Measurements from ENCODE around the gene GARIN6. TPM values are rescaled to one million over a fixed set of nuclear protein-coding genes. Genes with fewer than 3 reads are reported as not detected.
A peak's percentile ranks its signal among the peaks of the same experiment; 100 is the strongest.
"Not testable (repeated sequence)": the region's sequence is repeated elsewhere in the genome, so short reads cannot be mapped to it uniquely, and the experiment has no call there.

Gene GARIN6
- total RNA-seq: not detected

DNA sequence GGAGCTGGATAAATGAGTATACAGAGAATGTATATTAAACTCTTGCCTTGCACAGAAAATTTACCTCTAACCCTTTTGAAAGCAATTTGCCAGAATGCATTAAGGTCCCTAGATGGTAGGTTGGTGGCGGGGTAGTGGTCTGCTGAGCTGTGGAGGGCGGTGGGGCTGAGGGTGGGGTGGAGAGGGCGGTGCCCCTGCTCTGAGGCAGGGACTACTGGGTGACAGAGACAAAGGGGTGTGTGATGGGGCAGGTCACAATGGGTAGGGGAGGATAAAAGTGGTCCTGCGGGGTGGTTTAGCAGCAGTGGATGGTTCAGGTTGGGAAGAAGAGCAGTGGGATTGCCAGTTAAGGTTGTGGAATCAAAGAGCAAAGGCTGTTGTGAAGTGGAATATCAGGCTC is at the start of gene GARIN6:
TSS of gene GARIN6 (plus strand) at position 301 of the 400 bp plus-strand sequence. CDS start 422 bp downstream, outside the sequence.
- CTCF ChIA-PET: no interaction called here
- Mint-ChIP-seq H3K27ac (no peak within 1 kb of the TSS), H3K36me3 (ENCODE audit: low read depth) (no peaks in the 10 kb centered on the region), H3K4me3 (no peak within 1 kb of the TSS), H3K27me3 (no peaks in the 10 kb centered on the region), H3K4me1 (no peaks in the 10 kb centered on the region), H3K9me3 (ENCODE audit: low read depth) (peaks cover 2% of the 10 kb centered on the region)
- ATAC-seq (no peak), DNase-seq (no peak)
- intact Hi-C loops (cut with DNase I, micrococcal nuclease): no loop called here
- POLR2A ChIA-PET: no interaction called here

DNA sequence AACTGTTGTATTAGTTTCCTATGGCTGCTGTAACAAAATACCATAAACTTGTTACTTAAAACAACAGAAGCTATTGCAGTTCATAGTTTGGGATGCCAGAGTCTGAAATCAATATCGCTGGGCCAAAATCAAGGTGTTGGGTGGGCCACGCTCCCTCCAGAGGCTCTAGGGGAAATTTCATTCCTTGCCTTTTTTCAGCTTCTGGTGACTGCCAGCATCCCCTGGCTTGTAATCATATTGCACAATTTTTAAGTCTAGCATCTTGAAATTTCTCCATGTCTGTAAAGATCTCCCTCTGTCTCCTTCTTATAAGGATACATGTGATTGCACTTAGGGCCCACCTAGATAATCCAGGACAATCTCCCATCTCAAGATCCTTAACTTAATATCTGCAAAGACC is 48.8 kb upstream of the GARIN6 start:
- no peaks in the 10 kb centered on the region for H3K9me3 Mint-ChIP-seq (ENCODE audit: low read depth)
- no peaks in the 10 kb centered on the region for H3K27me3 Mint-ChIP-seq

GRCh38 chr12:99600388-99600787 is 47.2 kb upstream of the GARIN6 start:
- Mint-ChIP-seq H3K27me3 (no peaks in the 10 kb centered on the region), H3K9me3 (ENCODE audit: low read depth) (no peaks in the 10 kb centered on the region), H3K27ac (no peak overlapping the region), H3K4me1 (no peaks in the 10 kb centered on the region), H3K4me3 (no peak overlapping the region), H3K36me3 (ENCODE audit: low read depth) (no peaks in the 10 kb centered on the region)
- DNase-seq (no peak), ATAC-seq (no peak)
- ChIA-PET POLR2A (no interaction called here), CTCF (interaction anchor here (0.8 kb wide), 1 partner anchor 303 kb away, joined by 4 read pairs; no protein-coding TSS in a partner anchor)
- intact Hi-C loops (cut with DNase I, micrococcal nuclease): no loop called here

More for the DNA sequence above, 48.8 kb upstream of the GARIN6 start:
- H3K4me1 Mint-ChIP-seq: no peaks in the 10 kb centered on the region
- no peak overlapping the region for H3K4me3 Mint-ChIP-seq
- H3K36me3 Mint-ChIP-seq (ENCODE audit: low read depth): no peaks in the 10 kb centered on the region
- CTCF ChIA-PET: interaction anchor here (0.5 kb wide), 1 partner anchor 238 kb away, joined by 3 read pairs; no protein-coding TSS in a partner anchor
- H3K27ac Mint-ChIP-seq: no peak overlapping the region
- intact Hi-C loops (cut with DNase I, micrococcal nuclease): no loop called here
- no peak for ATAC-seq
- DNase-seq: no peak
- POLR2A ChIA-PET: no interaction called here

GRCh38 chr12:99609455-99610181 is 37.9 kb upstream of the GARIN6 start:
- Mint-ChIP-seq H3K27ac (no peak overlapping the region), H3K4me3 (no peak overlapping the region), H3K27me3 (no peaks in the 10 kb centered on the region), H3K4me1 (no peaks in the 10 kb centered on the region), H3K9me3 (ENCODE audit: low read depth) (peaks cover 2% of the 10 kb centered on the region), H3K36me3 (ENCODE audit: low read depth) (no peaks in the 10 kb centered on the region)
- ATAC-seq (no peak), DNase-seq (no peak)
- POLR2A ChIA-PET: no interaction called here
- intact Hi-C loops (cut with DNase I, micrococcal nuclease): no loop called here
- CTCF ChIA-PET: no interaction called here

GRCh38 chr12:99611117-99611516 is 36.4 kb upstream of the GARIN6 start:
- Mint-ChIP-seq H3K4me1 (no peaks in the 10 kb centered on the region), H3K27me3 (no peaks in the 10 kb centered on the region), H3K4me3 (no peak overlapping the region), H3K9me3 (ENCODE audit: low read depth) (peaks cover 5% of the 10 kb centered on the region), H3K27ac (no peak overlapping the region), H3K36me3 (ENCODE audit: low read depth) (no peaks in the 10 kb centered on the region)
- CTCF ChIA-PET: no interaction called here
- POLR2A ChIA-PET: no interaction called here
- DNase-seq (no peak), ATAC-seq (no peak)
- intact Hi-C loops (cut with DNase I, micrococcal nuclease): no loop called here

GRCh38 chr12:99611599-99611998 is 36.0 kb upstream of the GARIN6 start:
- ATAC-seq (no peak), DNase-seq (no peak)
- H3K9me3 Mint-ChIP-seq (ENCODE audit: low read depth): peaks cover 5% of the 10 kb centered on the region
- no peak overlapping the region for H3K27ac Mint-ChIP-seq
- POLR2A ChIA-PET: no interaction called here
- intact Hi-C loops (cut with DNase I, micrococcal nuclease): no loop called here
- H3K27me3 Mint-ChIP-seq: no peaks in the 10 kb centered on the region
- H3K4me3 Mint-ChIP-seq: no peak overlapping the region
- H3K36me3 Mint-ChIP-seq (ENCODE audit: low read depth): no peaks in the 10 kb centered on the region
- no peaks in the 10 kb centered on the region for H3K4me1 Mint-ChIP-seq
- CTCF ChIA-PET: no interaction called here

- Mint-ChIP-seq H3K4me1 (no peaks in the 10 kb centered on the region), H3K4me3 (no peak overlapping the region), H3K36me3 (ENCODE audit: low read depth) (no peaks in the 10 kb centered on the region), H3K27ac (no peak overlapping the region), H3K27me3 (no peaks in the 10 kb centered on the region), H3K9me3 (ENCODE audit: low read depth) (peaks cover 12% of the 10 kb centered on the region)
- ChIA-PET CTCF (no interaction called here), POLR2A (no interaction called here)
- no peak for ATAC-seq
- intact Hi-C loops (cut with DNase I, micrococcal nuclease): no loop called here
- DNase-seq: no peak
These were observed 28.9 kb upstream of the GARIN6 start for GRCh38 chr12:99618657-99619056.

DNA sequence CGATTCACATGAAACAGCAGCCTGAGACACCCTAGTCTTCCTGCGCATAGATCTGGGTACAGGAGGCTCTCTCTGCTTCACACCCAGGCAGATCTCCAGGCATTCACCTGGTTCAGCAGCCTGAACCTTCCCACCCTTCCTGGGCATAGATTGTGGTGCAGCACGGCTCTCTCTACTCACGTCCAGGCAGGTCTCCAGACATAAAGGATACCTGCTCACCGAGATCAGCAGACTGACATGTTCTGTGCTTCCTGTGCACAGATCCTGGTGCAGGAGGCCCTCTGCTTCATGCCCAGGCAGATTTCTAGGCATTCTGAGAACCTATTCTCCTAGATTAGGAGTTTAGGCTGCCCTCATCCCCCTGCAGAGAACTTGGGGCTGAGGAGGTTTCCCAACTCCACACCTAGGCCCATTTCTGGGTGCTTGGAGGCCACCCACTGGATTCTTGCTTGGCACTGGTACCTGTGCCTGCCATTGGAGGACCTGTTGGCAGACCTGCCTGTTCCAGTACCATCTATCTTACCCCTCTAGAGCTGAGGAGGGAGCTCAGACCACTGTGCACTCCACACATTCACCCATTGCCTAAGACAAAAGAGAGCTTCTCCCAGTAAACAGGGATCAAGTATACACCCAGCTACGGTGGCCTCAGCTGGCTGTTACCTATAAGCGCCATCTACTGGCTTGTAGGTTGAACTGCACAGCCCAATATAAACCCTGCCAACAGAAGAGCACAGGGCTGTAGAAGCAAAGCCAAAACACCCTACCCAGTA is 28.0 kb upstream of the GARIN6 start:
- H3K4me3 Mint-ChIP-seq: no peak overlapping the region
- DNase-seq (peak; percentile 19), ATAC-seq (no peak)
- H3K27me3 Mint-ChIP-seq: no peaks in the 10 kb centered on the region
- no peaks in the 10 kb centered on the region for H3K4me1 Mint-ChIP-seq
- intact Hi-C loops (cut with DNase I, micrococcal nuclease): loop anchor here (1.0 to 5.0 kb wide), 4 partner anchors 232 to 577 kb away; no protein-coding TSS in a partner anchor
- no peaks in the 10 kb centered on the region for H3K36me3 Mint-ChIP-seq (ENCODE audit: low read depth)
- H3K9me3 Mint-ChIP-seq (ENCODE audit: low read depth): peaks cover 12% of the 10 kb centered on the region
- POLR2A ChIA-PET: no interaction called here
- no peak overlapping the region for H3K27ac Mint-ChIP-seq
- CTCF ChIA-PET: interaction anchor here (0.6 to 1.3 kb wide), 4 partner anchors 10 to 577 kb away, joined by 3 to 5 read pairs (median 4); no protein-coding TSS in a partner anchor

DNA sequence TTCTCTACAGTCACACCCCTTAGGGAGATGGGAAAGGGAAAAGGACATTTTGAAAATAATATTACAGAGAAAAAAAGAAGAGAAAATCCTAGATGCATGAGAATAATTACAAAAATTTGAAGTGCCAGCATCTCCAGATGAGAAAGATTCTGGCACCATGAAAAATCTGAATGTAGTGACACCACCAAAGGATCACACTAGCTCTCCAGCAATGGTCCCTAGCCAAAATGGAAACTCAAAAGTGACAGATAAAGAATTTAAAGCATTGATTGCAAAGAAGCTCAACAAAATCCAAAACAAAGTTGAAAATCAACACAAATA is 27.4 kb upstream of the GARIN6 start:
- Mint-ChIP-seq H3K27ac (no peak overlapping the region), H3K4me1 (no peaks in the 10 kb centered on the region), H3K27me3 (no peaks in the 10 kb centered on the region), H3K4me3 (no peak overlapping the region), H3K36me3 (ENCODE audit: low read depth) (no peaks in the 10 kb centered on the region), H3K9me3 (ENCODE audit: low read depth) (peaks cover 12% of the 10 kb centered on the region)
- CTCF ChIA-PET: interaction anchor here (0.6 to 1.3 kb wide), 4 partner anchors 9 to 577 kb away, joined by 3 to 5 read pairs (median 4); no protein-coding TSS in a partner anchor
- POLR2A ChIA-PET: no interaction called here
- ATAC-seq: no peak
- no peak for DNase-seq
- intact Hi-C loops (cut with DNase I, micrococcal nuclease): loop anchor here (1.0 to 5.0 kb wide), 4 partner anchors 233 to 578 kb away; no protein-coding TSS in a partner anchor

GRCh38 chr12:99624591-99624990 is 23.0 kb upstream of the GARIN6 start:
- peaks cover 10% of the 10 kb centered on the region for H3K9me3 Mint-ChIP-seq (ENCODE audit: low read depth)
- CTCF ChIA-PET: interaction anchor here (0.7 kb wide), 1 partner anchor 886 kb away, joined by 3 read pairs; no protein-coding TSS in a partner anchor
- H3K27ac Mint-ChIP-seq; POLR2A ChIA-PET; H3K36me3 Mint-ChIP-seq (ENCODE audit: low read depth); ATAC-seq; H3K4me3 Mint-ChIP-seq; H3K4me1 Mint-ChIP-seq; H3K27me3 Mint-ChIP-seq; DNase-seq: not testable (repeated sequence)
- intact Hi-C loops (cut with DNase I, micrococcal nuclease): loop anchor here (5.0 kb wide), 3 partner anchors 237 to 582 kb away; no protein-coding TSS in a partner anchor

DNA sequence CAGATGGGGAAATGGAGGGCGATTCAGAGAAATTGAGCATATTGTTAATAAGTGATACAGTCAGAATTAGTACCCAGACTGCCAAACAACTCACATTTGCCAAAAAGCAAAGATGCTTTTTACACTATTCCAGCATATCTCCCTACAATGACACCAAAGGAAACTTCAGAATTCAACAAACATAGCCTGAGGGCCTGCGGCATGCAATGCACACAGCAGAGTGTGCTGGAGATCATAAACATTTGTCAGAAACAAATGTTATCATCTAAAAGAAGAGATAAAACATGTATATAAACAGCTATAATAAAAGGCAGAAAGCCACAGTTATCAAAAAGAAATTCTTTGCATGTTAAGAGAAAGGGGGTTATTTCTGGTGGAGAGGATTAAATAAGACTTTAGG is 20.1 kb upstream of the GARIN6 start:
- intact Hi-C loops (cut with DNase I, micrococcal nuclease): no loop called here
- ChIA-PET POLR2A (no interaction called here), CTCF (interaction anchor here (0.5 kb wide), 1 partner anchor 35 kb away, joined by 3 read pairs; no protein-coding TSS in a partner anchor)
- Mint-ChIP-seq H3K27ac (no peak overlapping the region), H3K36me3 (ENCODE audit: low read depth) (no peaks in the 10 kb centered on the region), H3K4me1 (no peaks in the 10 kb centered on the region), H3K4me3 (no peak overlapping the region), H3K9me3 (ENCODE audit: low read depth) (peaks cover 2% of the 10 kb centered on the region), H3K27me3 (no peaks in the 10 kb centered on the region)
- no peak for DNase-seq
- no peak for ATAC-seq

DNA sequence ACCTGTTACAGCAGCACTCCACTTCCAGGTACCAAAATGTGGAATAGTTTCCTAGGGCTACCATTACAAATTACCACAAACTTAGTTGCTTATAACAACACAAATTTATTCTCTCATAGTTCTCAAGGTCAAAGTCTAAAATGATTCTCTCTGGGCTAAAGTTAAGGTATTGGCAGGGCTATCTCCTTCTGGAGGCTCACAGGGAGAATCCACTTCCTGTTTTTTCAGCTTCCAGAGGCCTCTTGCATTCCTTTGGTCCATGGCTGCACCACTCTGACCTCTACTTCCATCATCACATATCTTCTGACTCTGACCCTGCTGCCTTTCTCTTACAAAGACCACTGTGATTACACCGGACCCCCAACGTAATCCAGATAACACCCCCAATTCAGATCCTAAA is 2.9 kb upstream of the GARIN6 start:
- intact Hi-C loops (cut with DNase I, micrococcal nuclease): no loop called here
- H3K27me3 Mint-ChIP-seq: no peaks in the 10 kb centered on the region
- no peaks in the 10 kb centered on the region for H3K4me1 Mint-ChIP-seq
- ATAC-seq (no peak), DNase-seq (no peak)
- H3K9me3 Mint-ChIP-seq (ENCODE audit: low read depth): no peaks in the 10 kb centered on the region
- H3K27ac Mint-ChIP-seq: no peak overlapping the region
- ChIA-PET POLR2A (no interaction called here), CTCF (no interaction called here)
- no peak overlapping the region for H3K4me3 Mint-ChIP-seq
- H3K36me3 Mint-ChIP-seq (ENCODE audit: low read depth): no peaks in the 10 kb centered on the region

All from activated CD4-positive, alpha-beta T cell treated with anti-CD3 and anti-CD28 coated beads for 36 hours (primary cell).